Motor neuron (in vitro differentiated cells): ENCODE measurements around the gene REEP6. TPM values are rescaled to one million over a fixed set of nuclear protein-coding genes. Genes with fewer than 3 reads are reported as not detected.
"Not testable (repeated sequence)": the region's sequence is repeated elsewhere in the genome, so short reads cannot be mapped to it uniquely, and the experiment has no call there.

Experiments used
- ATAC-seq, 8 experiments: fragments of 200-7000 bp; cut with Tn5 transposase; replicated peaks in 6 of 8; 2 replicates each; pipeline ENCODE4 v1.8.0; 2021; ENCODE audit warnings: mild to moderate bottlenecking in 8 of 8, moderate library complexity in 8 of 8
- H3K27ac ChIP-seq, 2 donors: fragments of 250-450 bp; sonication (Bioruptor Pico); 2 replicates each; pipeline ENCODE4 v1.9.0; 2021; ENCODE audit warnings: antibody characterized with exemption in 2 of 2, mild to moderate bottlenecking in 2 of 2, moderate library complexity in 1 of 2
- H3K4me1 ChIP-seq, 2 donors: fragments of 250-450 bp; sonication (Bioruptor Pico); replicated peaks in 1 of 2; 2 replicates each; pipeline ENCODE4 v1.6.1; 2021; ENCODE audit warnings: antibody characterized with exemption in 2 of 2, mild to moderate bottlenecking in 2 of 2, moderate library complexity in 1 of 2
- H3K4me3 ChIP-seq, 5 donors: fragments of 250-450 bp; sonication (Bioruptor Pico); 2 replicates each; pipeline ENCODE4 v1.9.0; 2021; ENCODE audit warnings: antibody characterized with exemption in 5 of 5, mild to moderate bottlenecking in 5 of 5, moderate library complexity in 4 of 5
- WGBS, 10 experiments: fragments of 450-650 bp; shearing (Covaris generic); methylation state at CpG; one replicate each; pipeline ENCODE4 v1.0.0; 2022; 5-methylcytosine and 5-hydroxymethylcytosine counted together
- in situ Hi-C, 9 experiments: fragments of 400-800 bp; cut with MboI; loops; one replicate each; pipeline ENCODE4 v1.15.0; 2021; ENCODE audit warnings: low sequenced_read_pairs in 9 of 9, low pct_unique_long_range_greater_than_20kb in 2 of 9; ENCODE audit not compliant: unreplicated experiment in 9 of 9
- total RNA-seq, 8 experiments: library from RNA; unstranded; fragments of 300-600 nt; gene quantifications; 2 replicates each; pipeline versions ENCODE4 v1.2.3 to v1.2.4, GENCODE V29; 2022

The REEP6 gene
- total RNA-seq, 8 experiments from 2014 or later, result 3.2 to 16.8 (median 5.7) TPM

DNA sequence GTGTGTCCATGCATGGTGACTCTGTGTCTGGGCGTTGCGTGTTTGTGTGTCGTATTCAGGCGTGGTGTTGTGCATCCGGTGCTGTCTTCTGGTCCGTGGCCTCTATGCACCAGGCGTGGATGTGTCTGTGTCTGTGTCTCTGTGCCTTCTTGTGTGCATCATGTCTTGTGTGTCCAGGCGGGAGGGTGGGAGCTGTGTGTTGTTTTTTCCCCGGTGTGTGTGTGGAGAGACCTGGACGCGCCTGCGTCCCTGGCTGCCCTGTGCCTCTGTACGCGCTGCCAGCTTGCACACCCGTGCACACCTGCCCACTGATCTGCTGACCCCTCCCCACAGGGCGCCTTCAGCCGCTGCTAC lies 34.0 kb downstream of the REEP6 start:
- Histone ChIP-seq H3K4me3 (peak overlapping the region in 1 of 5 donors; percentile 44), H3K4me1 (no peaks in the 10 kb centered on the region), H3K27ac (no peak overlapping the region)
- in situ Hi-C loops, result loop anchor here in 3 of 9 experiments (25.0 kb wide), 3 partner anchors 237 to 287 kb away; partner anchors contain the start of genes ATP8B3 (in 1 of the 3) and ONECUT3 (in 1 of the 3)
- no peak for ATAC-seq
- 0 to 80% (median 33%) methylated on average over 1 to 4 of the region's 17 CpGs; no CpG with 5 or more reads in 4 of the 10 experiments for WGBS, 10 experiments

DNA sequence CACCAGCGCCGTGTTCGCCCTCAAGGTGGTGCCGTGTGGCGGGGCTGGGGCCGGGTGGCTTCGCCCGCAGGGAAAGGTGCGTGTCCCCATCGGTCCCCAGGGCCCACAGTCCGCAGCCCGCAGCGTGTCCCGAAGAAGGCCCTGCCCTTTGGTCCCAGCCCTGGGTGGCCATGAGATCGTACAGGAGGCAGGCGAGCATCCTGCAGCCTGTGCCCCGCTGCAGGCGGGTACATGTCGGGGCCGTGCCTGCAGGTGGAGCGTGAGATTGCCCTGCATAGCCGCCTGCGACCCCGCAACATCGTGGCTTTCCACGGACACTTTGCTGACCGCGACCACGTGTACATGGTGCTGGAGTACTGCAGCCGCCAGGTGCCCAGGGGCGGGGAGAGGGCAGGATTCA lies 34.4 kb downstream of the REEP6 start:
- ATAC-seq, result no peak
- WGBS, 10 experiments, result 60 to 67% methylated on average over 1 to 14 of the region's 31 CpGs; no CpG with 5 or more reads in 8 of the 10 experiments
- H3K27ac ChIP-seq, result no peak overlapping the region
- H3K4me3 ChIP-seq, result no peak overlapping the region
- H3K4me1 ChIP-seq, result no peaks in the 10 kb centered on the region
- in situ Hi-C loops, result loop anchor here in 3 of 9 experiments (25.0 kb wide), 3 partner anchors 237 to 287 kb away; partner anchors contain the start of genes ATP8B3 (in 1 of the 3) and ONECUT3 (in 1 of the 3)

DNA sequence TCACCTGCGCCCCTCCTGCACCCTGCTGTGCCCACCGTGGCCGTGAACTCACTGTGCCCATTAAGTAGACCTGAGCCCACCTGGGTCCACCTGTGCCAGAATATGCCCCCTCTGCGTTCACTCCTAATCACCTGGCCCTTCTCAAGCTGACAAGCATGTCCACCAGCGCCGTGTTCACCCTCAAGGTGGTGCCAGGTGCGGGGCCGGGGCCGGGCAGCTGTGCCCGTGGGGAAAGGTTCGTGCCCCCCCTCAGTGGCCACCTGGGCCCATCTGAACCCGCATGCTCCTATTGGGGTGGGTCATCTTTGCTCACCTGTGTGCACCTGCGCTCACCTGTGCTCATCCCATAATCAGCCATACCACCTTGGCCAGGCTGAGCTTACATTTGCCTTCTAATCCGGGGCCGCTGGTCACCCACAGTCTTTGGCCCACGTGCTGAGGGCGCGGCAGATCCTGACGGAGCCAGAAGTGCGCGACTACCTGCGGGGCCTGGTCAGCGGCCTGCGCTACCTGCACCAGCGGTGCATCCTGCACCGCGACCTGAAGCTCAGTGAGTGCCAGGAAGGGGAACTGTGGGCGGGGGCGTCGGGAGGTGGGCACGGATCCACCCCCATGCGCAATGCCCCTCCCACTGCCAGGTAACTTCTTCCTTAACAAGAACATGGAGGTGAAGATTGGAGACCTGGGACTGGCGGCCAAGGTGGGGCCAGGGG lies 35.2 kb downstream of the REEP6 start:
- WGBS, 10 experiments, result 39 to 93% (median 71%) methylated on average over 1 to 3 of the region's 33 CpGs; no CpG with 5 or more reads in 6 of the 10 experiments
- Histone ChIP-seq H3K27ac (no peak overlapping the region), H3K4me1 (no peaks in the 10 kb centered on the region), H3K4me3 (no peak overlapping the region)
- in situ Hi-C loops, result loop anchor here in 3 of 9 experiments (25.0 kb wide), 3 partner anchors 236 to 286 kb away; partner anchors contain the start of genes ATP8B3 (in 1 of the 3) and ONECUT3 (in 1 of the 3)
- ATAC-seq, result no peak

DNA sequence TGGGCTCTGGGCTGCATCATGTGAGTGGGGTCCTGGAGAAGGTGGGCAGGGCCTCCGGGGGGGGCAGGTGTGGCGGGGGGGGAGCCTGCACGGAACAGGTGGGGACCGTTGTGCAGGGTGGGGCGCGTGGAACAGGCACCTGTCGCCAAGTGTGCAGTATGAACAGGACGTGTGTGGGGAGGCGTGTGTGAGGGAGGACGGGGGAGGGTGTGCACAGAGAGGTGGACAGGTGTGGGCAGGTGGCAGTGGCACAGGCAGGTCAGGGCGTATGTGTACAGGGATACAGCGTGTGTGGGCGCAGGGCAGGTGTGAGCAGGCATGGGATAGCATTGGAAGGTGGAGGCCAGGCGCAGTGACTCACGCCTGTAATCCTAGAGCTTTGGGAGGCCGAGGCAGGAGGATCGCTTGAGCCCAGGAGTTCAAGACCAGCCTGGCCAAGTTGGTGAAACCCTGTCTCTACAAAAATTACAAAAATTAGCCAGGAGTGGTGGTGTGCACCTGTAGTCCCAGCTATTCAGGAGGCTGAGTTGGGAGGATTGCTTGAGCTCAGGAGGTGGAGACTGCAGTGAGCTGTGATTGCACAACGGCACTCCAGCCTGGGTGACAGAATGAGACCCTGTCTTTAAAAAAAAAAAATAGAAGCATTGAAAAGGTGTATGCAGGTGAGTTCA lies 36.1 kb downstream of the REEP6 start:
- WGBS, 10 experiments, result 63 to 100% (median 78%) methylated on average over 1 to 7 of the region's 18 CpGs; no CpG with 5 or more reads in 4 of the 10 experiments
- in situ Hi-C loops, result loop anchor here in 3 of 9 experiments (25.0 kb wide), 3 partner anchors 235 to 285 kb away; partner anchors contain the start of genes ATP8B3 (in 1 of the 3) and ONECUT3 (in 1 of the 3)
- Histone ChIP-seq H3K4me1 (no peaks in the 10 kb centered on the region), H3K4me3 (no peak overlapping the region), H3K27ac (no peak overlapping the region)
- ATAC-seq, result no peak

- ATAC-seq, result no peak
- H3K4me3 ChIP-seq, result no peak overlapping the region
- 29 to 93% (median 87%) methylated on average over 1 to 6 of the region's 27 CpGs; no CpG with 5 or more reads in 3 of the 10 experiments for WGBS, 10 experiments
- no peak overlapping the region for H3K27ac ChIP-seq
- no peaks in the 10 kb centered on the region for H3K4me1 ChIP-seq
- in situ Hi-C loops, result loop anchor here in 3 of 9 experiments (25.0 kb wide), 3 partner anchors 235 to 285 kb away; partner anchors contain the start of genes ATP8B3 (in 1 of the 3) and ONECUT3 (in 1 of the 3)
Observed at GRCh38 chr19:1527650-1528309, 36.8 kb downstream of the REEP6 start.

- no peaks in the 10 kb centered on the region for H3K4me1 ChIP-seq
- no peak for ATAC-seq
- no peak overlapping the region for H3K4me3 ChIP-seq
- H3K27ac ChIP-seq, result no peak overlapping the region
- in situ Hi-C loops, result loop anchor here in 3 of 9 experiments (25.0 kb wide), 3 partner anchors 233 to 283 kb away; partner anchors contain the start of genes ATP8B3 (in 1 of the 3) and ONECUT3 (in 1 of the 3)
- WGBS, 10 experiments, result 47% methylated on average over 3 of the region's 23 CpGs; no CpG with 5 or more reads in 9 of the 10 experiments
Observed at GRCh38 chr19:1528596-1529429, 37.8 kb downstream of the REEP6 start.

GRCh38 chr19:1529430-1529816 lies 38.4 kb downstream of the REEP6 start:
- 67 to 80% (median 70%) methylated on average over 1 to 2 of the region's 16 CpGs; no CpG with 5 or more reads in 7 of the 10 experiments for WGBS, 10 experiments
- H3K27ac ChIP-seq, result no peak overlapping the region
- no peaks in the 10 kb centered on the region for H3K4me1 ChIP-seq
- H3K4me3 ChIP-seq, result no peak overlapping the region
- no peak for ATAC-seq
- in situ Hi-C loops, result loop anchor here in 3 of 9 experiments (25.0 kb wide), 3 partner anchors 233 to 283 kb away; partner anchors contain the start of genes ATP8B3 (in 1 of the 3) and ONECUT3 (in 1 of the 3)

- in situ Hi-C loops, result loop anchor here in 3 of 9 experiments (25.0 kb wide), 3 partner anchors 231 to 281 kb away; partner anchors contain the start of genes ATP8B3 (in 1 of the 3) and ONECUT3 (in 1 of the 3)
- WGBS, 10 experiments, result 60 to 78% (median 62%) methylated on average over 1 to 4 of the region's 11 CpGs; no CpG with 5 or more reads in 7 of the 10 experiments
- H3K4me1 ChIP-seq, ATAC-seq, H3K27ac ChIP-seq, H3K4me3 ChIP-seq: not testable (repeated sequence)
Observed at GRCh38 chr19:1530856-1531255, 39.9 kb downstream of the REEP6 start.

- Histone ChIP-seq H3K4me1 (no peaks in the 10 kb centered on the region), H3K27ac (no peak overlapping the region), H3K4me3 (no peak overlapping the region)
- in situ Hi-C loops, result loop anchor here in 3 of 9 experiments (25.0 kb wide), 3 partner anchors 231 to 281 kb away; partner anchors contain the start of genes ATP8B3 (in 1 of the 3) and ONECUT3 (in 1 of the 3)
- 51 to 100% (median 78%) methylated on average over 2 to 6 of the region's 11 CpGs; no CpG with 5 or more reads in 6 of the 10 experiments for WGBS, 10 experiments
- ATAC-seq, result no peak
Observed at GRCh38 chr19:1531587-1531986, 40.6 kb downstream of the REEP6 start.

- no peak for ATAC-seq
- in situ Hi-C loops, result loop anchor here in 3 of 9 experiments (25.0 kb wide), 3 partner anchors 230 to 280 kb away; partner anchors contain the start of genes ATP8B3 (in 1 of the 3) and ONECUT3 (in 1 of the 3)
- H3K27ac ChIP-seq, result no peak overlapping the region
- no peaks in the 10 kb centered on the region for H3K4me1 ChIP-seq
- H3K4me3 ChIP-seq, result no peak overlapping the region
- WGBS, 10 experiments, result 10 to 100% (median 82%) methylated on average over 1 to 4 of the region's 9 CpGs; no CpG with 5 or more reads in 5 of the 10 experiments
Observed at GRCh38 chr19:1532003-1532402, 41.0 kb downstream of the REEP6 start.

- ATAC-seq, result peak in 3 of 8 experiments; percentile 14 to 18 (median 15)
- in situ Hi-C loops, result loop anchor here in 3 of 9 experiments (25.0 kb wide), 3 partner anchors 229 to 279 kb away; partner anchors contain the start of genes ATP8B3 (in 1 of the 3) and ONECUT3 (in 1 of the 3)
Observed at GRCh38 chr19:1533510-1534150, 42.6 kb downstream of the REEP6 start.

More at GRCh38 chr19:1533510-1534150, 42.6 kb downstream of the REEP6 start:
- Histone ChIP-seq H3K4me1 (no peaks in the 10 kb centered on the region), H3K27ac (no peak overlapping the region), H3K4me3 (no peak overlapping the region)
- WGBS, 10 experiments, result 100% methylated on average over 3 of the region's 23 CpGs; no CpG with 5 or more reads in 9 of the 10 experiments
